Stimulated activated CD8-positive, alpha-beta memory T cell treated with anti-CD3 and anti-CD28 coated beads, Interleukin-12 subunit alpha, Interleukin-12 subunit beta, amount 100 ng/mL, for 24 hours (primary cell): ENCODE data around the gene MBNL2.

ENCODE experiments used
- DNase-seq: peaks from one replicate; pipeline ENCODE4 v3.0.0-alpha.2; 2020; ENCODE audit errors: extremely low read depth

MBNL2 gene

DNA sequence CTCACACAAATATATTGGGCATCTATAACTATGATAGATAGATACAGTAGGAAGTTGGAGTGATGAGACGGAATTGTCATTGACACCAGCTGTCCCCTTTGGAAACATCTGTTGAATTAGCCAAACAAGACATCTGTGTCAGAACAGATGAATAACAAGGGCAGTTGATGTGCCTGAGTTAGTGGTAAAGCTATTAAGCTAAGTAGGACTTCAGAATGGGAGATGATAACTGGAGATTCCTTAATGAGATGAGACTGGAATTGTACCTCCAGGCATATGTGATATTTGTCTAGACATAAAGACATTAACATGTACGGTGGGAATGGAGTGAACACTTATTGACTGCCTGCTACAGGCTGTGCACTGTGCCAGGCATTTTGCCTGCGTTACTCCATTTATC, 78.7 kb downstream of the MBNL2 start:
- no peak for DNase-seq

GRCh38 chr13:97301382-97302095, 79.4 kb downstream of the MBNL2 start:
- DNase-seq: no peak

DNA sequence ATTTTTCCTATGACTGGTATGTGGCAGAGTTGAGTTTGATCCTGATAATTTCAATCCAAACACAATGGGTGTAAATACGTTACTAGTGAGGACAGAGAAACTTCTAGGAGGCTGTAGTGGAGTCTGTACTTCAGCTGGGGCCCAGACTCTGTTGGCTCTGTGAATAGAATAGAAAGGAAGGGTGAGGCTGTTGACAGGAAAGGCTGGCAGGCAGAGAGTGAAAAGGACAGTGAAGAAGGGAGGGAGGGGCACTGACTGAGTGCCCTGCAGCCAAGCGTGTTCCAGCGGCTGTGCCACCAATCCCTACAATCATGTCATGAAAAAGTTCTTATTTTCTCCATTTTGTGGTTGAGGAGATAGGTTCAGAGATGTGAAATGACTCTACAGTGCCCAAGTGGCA, 80.5 kb downstream of the MBNL2 start:
- no peak for DNase-seq

GRCh38 chr13:97306106-97306505, 84.0 kb downstream of the MBNL2 start:
- no peak for DNase-seq

DNA sequence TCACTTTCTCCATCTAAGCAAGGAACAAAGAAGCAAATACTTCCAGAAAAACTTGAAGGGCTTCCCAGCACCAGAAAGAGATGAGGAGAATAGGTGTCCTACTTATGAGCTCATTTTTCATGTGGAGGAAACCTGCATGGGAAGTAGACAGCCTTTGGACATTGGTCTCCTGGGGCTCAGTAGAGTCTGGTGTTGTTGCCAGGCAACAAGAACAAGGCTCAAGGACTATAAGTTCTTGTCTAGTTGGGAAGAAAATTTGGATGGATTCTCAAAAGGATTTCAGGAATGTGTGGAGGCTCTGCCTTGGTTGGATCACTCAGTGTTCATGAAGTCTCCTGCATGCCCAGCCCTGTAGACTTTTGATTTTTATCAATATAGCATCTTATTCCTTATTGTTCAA, 84.5 kb downstream of the MBNL2 start:
- no peak for DNase-seq

DNA sequence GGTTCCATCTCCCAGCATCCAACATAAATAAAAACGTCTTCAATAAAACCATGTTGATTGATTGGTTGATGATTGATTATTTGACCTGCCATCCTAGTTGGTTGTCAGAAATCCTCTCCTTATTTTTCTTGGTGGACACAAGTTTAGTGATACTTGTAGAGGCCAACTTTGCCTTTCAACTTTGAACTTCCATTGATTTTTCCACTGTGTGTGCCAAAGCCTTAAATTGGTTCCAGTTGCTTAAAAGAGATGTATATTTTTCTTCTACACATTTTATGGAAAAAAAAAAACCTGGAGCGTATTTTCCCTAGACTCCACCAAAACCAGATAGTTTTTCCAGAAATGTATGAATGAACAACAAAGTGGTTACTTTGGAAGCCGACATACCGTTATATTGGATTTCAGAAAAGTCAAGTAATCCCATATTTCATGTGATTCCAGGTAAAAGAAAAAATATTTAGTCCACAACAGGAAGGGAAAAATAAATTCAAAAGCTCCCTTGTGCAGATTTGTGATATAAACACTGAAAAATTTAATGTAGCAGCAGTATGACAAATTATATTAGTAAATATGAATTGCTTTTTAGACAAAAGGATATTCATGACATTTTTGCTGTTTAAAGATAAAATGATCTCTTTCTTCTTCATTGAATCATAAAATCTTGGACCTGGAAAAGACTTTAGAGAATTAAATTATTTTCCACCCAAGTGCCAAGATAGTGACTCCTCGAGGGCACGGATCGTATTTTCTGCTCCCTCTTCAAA, 85.2 kb downstream of the MBNL2 start:
- no peak for DNase-seq

GRCh38 chr13:97307882-97308624, 85.9 kb downstream of the MBNL2 start:
- DNase-seq: no peak

GRCh38 chr13:97308735-97309429, 86.7 kb downstream of the MBNL2 start:
- no peak for DNase-seq

GRCh38 chr13:97310809-97311436, 88.8 kb downstream of the MBNL2 start:
- no peak for DNase-seq

DNA sequence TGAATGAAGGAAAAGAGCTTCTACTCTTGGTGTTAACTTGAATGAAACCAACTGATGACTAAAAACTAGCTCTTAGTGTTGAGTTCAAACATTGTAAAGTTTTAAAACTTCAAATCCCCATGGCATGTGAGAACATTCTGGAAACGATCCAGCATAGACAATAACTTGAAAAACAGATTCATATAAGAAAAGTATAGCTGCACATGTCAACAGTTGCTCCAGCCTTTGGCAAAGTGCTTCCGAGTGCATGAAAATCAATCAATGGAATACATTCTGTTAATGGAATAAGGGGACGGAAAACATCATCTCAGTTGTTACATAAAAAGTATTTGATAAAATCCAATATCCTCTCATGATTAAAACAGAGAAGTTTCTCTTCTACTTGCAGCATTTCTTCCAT, 89.8 kb downstream of the MBNL2 start:
- DNase-seq: no peak

- no peak for DNase-seq
Measured at GRCh38 chr13:97313551-97314260, 91.6 kb downstream of the MBNL2 start.

DNA sequence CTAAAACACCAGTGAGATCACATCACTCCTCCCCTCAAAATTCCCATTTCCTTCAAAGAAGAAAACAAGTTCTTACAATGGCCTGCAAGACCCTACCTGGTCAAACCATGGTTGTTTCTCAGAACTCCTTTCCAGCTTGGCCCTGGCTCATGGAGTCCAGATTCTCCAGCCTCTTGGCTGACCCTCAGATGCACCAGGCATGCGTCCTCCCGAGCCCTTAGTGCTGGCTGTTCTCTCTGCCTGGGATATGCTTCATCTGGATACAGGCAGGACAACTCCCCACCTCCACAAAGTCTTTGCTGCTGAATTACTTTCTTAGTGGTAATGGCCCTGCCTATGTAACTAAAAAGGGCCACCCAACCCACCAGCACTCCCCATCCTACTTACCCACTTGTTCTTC, 94.3 kb downstream of the MBNL2 start:
- no peak for DNase-seq

- no peak for DNase-seq
Measured at GRCh38 chr13:97317933-97318332, 95.8 kb downstream of the MBNL2 start.

GRCh38 chr13:97318532-97318931, 96.4 kb downstream of the MBNL2 start:
- no peak for DNase-seq

DNA sequence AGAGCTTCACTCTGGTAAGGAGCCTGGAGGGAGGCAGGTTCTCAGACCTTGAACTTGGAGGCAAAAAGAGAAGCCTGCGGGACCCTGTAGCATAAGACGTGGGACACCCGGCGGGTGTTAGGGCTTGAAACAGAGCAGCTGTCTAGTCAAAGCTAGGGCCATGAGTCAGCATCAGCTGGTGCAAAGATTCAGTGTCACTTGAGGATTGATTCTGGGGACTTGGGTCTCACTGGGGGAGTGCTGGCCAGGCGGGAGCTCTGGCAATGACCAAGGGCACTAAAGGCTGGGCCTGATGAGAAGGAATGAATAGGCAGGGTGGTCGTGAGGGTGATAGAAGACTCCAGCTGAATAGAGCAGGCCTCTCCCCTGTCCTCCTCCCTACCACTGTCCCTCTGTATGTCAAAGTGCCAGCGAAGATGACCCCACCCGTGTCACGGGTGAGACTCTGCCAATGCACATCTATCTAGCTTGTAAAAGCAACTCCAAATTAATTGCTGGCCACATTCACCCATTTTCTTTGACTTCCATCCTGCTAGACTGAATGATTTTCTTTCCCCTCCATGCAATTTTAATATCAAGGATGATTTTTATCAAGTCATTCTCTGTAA, 97.1 kb downstream of the MBNL2 start:
- no peak for DNase-seq

DNA sequence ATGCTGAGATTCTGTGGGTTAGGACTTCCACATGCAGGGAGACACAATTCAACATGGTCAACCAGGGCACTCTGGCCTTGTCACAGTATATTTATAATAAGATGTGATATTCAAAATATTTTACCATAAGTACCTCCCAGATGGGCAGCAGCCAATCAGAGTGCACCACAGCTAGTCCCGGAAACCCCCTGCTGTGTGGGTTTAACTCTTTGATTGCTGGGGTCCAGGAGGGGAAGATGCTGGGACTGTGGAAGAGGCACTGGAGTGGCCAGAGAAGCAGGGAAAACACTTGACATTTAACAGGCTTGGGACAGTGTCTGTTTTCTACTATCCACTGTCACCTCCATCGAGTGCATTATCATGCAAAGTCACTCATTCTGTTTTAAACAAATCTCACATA, 99.0 kb downstream of the MBNL2 start:
- no peak for DNase-seq

DNA sequence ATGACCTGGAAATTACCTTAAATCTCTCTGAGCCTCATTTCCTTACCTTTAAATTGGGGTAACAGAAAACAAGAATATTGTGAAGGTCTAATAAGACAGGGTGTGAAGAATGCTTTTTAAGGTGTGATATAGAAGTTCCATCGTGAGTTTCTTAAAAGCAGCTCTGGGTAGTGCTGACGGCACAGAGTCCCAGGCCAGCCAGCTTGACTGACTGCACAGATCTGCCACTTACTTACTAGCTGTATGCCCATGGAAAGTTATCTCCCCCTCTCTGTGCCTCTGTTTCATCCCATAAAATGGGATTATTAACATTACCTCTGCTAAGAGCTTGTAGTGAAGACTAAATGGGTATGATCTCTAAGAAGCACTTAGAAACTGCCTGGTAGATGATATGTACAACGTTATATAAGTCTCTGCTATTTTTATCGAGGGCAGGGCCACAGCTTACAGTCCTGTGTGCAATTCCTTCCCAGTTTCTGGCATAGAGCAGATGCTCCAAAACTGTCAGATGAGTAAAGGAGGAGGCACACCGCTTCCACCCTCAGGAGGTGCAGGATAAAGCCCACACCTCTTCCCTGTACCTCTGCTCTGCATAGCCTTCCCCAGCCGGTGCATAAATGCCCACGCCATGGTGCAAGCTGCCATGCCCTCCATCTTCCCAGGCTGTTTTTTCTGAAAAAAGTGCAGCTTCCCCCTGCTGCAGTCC, 99.6 kb downstream of the MBNL2 start:
- DNase-seq: no peak

DNA sequence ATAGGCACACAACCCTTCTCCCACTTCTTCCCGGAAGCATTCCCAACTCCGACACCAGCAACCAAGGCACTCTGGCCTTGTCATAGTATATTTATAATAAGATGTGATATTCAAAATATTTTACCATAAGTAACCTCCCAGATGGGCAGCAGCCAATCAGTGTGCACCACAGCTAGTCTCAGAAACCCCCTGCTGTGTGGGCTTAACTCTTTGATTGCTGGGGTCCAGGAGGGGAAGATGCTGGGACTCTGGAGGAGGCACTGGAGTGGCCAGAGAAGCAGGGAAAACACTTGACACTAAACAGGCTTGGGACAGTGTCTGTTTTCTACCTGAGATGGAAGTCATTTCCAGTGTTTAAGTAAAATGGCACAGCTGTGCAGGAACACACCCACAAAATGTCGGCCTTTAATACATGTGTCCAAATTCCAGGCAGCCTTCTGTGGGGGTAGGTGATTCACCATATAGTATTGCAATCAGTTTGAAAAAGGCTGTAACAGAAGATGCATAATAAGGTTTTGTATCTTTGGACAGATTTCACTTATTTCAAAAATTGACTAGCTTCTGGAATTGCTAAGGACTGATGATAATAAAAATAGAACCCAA, 100.7 kb downstream of the MBNL2 start:
- DNase-seq: no peak

DNA sequence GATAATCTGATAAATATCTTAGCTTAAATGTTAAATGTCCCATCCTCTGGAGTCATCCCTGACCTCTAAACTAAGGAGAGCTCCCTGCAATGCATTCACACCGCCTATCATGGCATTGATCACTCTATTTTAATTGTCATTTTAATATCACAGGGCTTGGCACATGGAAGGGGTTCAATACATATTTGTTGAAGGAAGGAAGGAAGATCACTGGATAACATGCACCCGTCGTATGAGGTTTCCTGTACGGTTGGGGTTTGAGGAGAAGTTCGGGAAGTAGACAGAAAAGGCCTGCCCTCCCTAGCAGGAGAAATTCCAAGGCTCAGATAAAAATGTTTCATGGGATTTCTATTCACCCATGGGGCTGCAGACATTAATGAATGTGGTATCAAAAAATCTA, 102.0 kb downstream of the MBNL2 start:
- no peak for DNase-seq

- DNase-seq: no peak
Measured at GRCh38 chr13:97325738-97326137, 103.6 kb downstream of the MBNL2 start.
